Keratinocyte (primary cell): Measurements from ENCODE around the gene DCTPP1. TPM values are rescaled to one million over a fixed set of nuclear protein-coding genes. Genes with fewer than 3 reads are reported as not detected.
A peak's percentile ranks its signal among the peaks of the same experiment; 100 is the strongest.
"Not testable (repeated sequence)": the region's sequence is repeated elsewhere in the genome, so short reads cannot be mapped to it uniquely, and the experiment has no call there.

ENCODE experiments used
- DNase-seq: peaks from one replicate; pipeline ENCODE4 v3.0.0-alpha.2; 2011; ENCODE audit warnings: low read depth, missing footprints, low spot score
- FAIRE-seq: peaks from 2 replicates; lab custom pipeline; 2011; peaks lifted over from hg19 to GRCh38; lab: Jason Lieb, UNC
- H2AFZ ChIP-seq: 2 replicates; pipeline ENCODE4 v1.6.0; 2012; ENCODE audit warnings: low read length, control low read depth, inconsistent platforms; ENCODE audit not compliant: control insufficient read depth
- H3K27ac ChIP-seq: 2 replicates; pipeline ENCODE4 v1.5.1; 2011; ENCODE audit warnings: low read length; ENCODE audit not compliant: control insufficient read depth, insufficient read depth
- H3K27me3 ChIP-seq: 3 replicates; pipeline ENCODE4 v1.6.0; 2011; ENCODE audit warnings: low read length; ENCODE audit not compliant: control insufficient read depth, insufficient read depth; ENCODE audit errors: extremely low read depth
- H3K36me3 ChIP-seq, 2 experiments: 2 replicates in 1 of 2; 3 replicates in 1 of 2; pipeline ENCODE4 v1.5.1; 2011; ENCODE audit warnings: low read length in 2 of 2, mild to moderate bottlenecking in 1 of 2; ENCODE audit not compliant: control insufficient read depth in 2 of 2, insufficient read depth in 2 of 2; ENCODE audit errors: extremely low read depth in 1 of 2
- H3K4me1 ChIP-seq: 3 replicates; pipeline ENCODE4 v1.5.1; 2011; ENCODE audit warnings: low read length; ENCODE audit not compliant: control insufficient read depth, insufficient read depth; ENCODE audit errors: extremely low read depth
- H3K4me2 ChIP-seq: 3 replicates; pipeline ENCODE4 v1.6.0; 2011; ENCODE audit warnings: low read depth, low read length; ENCODE audit not compliant: control insufficient read depth, insufficient read depth; ENCODE audit errors: extremely low read depth
- H3K4me3 ChIP-seq, 3 experiments: fragments of 200-600 bp in 1 of 3; sonication (generic) in 1 of 3; 2 replicates in 2 of 3; 3 replicates in 1 of 3; pipeline ENCODE4 v1.5.1; 2011 to 2016; ENCODE audit warnings: low read length in 3 of 3, mild to moderate bottlenecking in 3 of 3, control low read depth in 2 of 3, inconsistent platforms in 1 of 3, low read depth in 1 of 3, mixed read lengths in 1 of 3, mixed run types in 1 of 3, moderate library complexity in 1 of 3; ENCODE audit not compliant: control insufficient read depth in 2 of 3, insufficient read depth in 2 of 3; ENCODE audit errors: extremely low read depth in 1 of 3
- H3K79me2 ChIP-seq: 2 replicates; pipeline ENCODE4 v1.6.0; 2012; ENCODE audit warnings: low read length; ENCODE audit not compliant: control insufficient read depth, insufficient read depth
- H3K9ac ChIP-seq: 3 replicates; pipeline ENCODE4 v1.6.0; 2011; ENCODE audit warnings: low read length; ENCODE audit not compliant: control insufficient read depth, insufficient read depth; ENCODE audit errors: extremely low read depth
- H3K9me1 ChIP-seq: 3 replicates; pipeline ENCODE4 v1.6.0; 2011; ENCODE audit warnings: low read length; ENCODE audit not compliant: control insufficient read depth, insufficient read depth; ENCODE audit errors: extremely low read depth
- H3K9me3 ChIP-seq: 2 replicates; pipeline ENCODE4 v1.5.1; 2012; ENCODE audit warnings: low read depth, low read length; ENCODE audit not compliant: control insufficient read depth
- H4K20me1 ChIP-seq: 3 replicates; pipeline ENCODE4 v1.6.0; 2011; ENCODE audit warnings: low read length; ENCODE audit not compliant: control insufficient read depth, insufficient read depth; ENCODE audit errors: extremely low read depth
- EZH2 ChIP-seq: IDR thresholded peaks from one replicate; pipeline ENCODE4 v1.6.1; 2012; ENCODE audit warnings: inconsistent platforms, mild to moderate bottlenecking, low read length, moderate library complexity
- dilution Hi-C: fragments of 300-500 bp; cut with MboI; formaldehyde crosslinking; loops from one replicate; pipeline ENCODE4 v1.7.0; 2020; ENCODE audit warnings: low sequenced_read_pairs; ENCODE audit not compliant: extremely low pct_ligation_motif_present
- polyA plus RNA-seq, 5 experiments: library from polyadenylated mRNA; depleted of rRNA in 3 of 5; stranded (reverse) in 3 of 5; stranded (forward) in 1 of 5; unstranded in 1 of 5; fragments of >200 nt; gene quantifications; 1 replicate in 1 of 5; 2 replicates in 3 of 5; 3 replicates in 1 of 5; pipeline versions ENCODE4 v1.2.1 to v1.2.3, GENCODE V29; 2011 to 2012; ENCODE audit warnings: missing spikeins in 2 of 5, low read depth in 1 of 5, low replicate concordance in 1 of 5
- TF ChIP-seq, protein P1 (sequence below), 3 experiments: IDR thresholded peaks in 1 of 3; conservative IDR thresholded peaks in 1 of 3; optimal IDR thresholded peaks in 1 of 3; 2 replicates in 2 of 3; 3 replicates in 1 of 3; pipeline versions ENCODE3 to v1.5.1; 2011; ENCODE audit warnings: low read length in 3 of 3, mild to moderate bottlenecking in 3 of 3, moderate library complexity in 2 of 3, control low read depth in 1 of 3, inconsistent platforms in 1 of 3; ENCODE audit not compliant: insufficient read depth in 2 of 3; ENCODE audit errors: extremely low read depth in 1 of 3

The DCTPP1 gene
- polyA plus RNA-seq, 1 donor (not counting 4 experiments of a cell fraction or from before 2014, with no cell fraction given), result 95.8 TPM

DNA sequence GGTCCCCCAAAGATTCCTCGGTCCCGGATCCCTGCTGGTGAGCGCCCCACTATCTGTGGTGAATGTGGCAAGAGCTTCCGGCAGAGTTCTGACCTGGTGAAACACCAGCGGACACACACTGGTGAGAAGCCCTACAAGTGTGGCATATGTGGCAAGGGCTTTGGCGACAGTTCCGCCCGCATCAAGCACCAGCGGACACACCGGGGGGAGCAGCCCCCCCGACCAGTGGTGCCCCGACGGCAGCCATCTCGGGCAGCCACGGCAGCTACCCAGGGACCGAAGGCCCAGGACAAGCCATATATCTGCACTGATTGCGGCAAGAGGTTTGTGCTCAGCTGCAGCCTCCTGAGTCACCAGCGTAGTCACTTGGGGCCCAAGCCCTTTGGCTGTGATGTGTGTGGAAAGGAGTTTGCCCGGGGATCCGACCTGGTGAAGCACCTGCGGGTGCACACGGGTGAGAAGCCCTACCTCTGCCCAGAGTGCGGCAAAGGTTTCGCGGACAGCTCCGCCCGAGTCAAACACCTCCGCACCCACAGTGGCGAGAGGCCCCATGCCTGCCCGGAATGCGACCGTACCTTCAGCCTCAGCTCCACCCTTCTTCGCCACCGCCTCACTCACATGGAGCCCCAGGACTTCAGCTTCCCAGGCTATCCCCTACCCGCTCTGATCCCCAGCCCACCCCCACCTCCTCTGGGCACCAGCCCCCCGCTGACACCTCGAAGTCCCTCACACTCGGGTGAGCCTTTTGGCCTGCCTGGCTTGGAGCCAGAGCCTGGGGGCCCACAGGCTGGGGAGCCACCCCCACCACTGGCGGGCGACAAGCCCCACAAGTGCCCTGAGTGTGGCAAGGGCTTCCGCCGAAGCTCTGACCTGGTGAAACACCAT is 31.8 kb downstream of the DCTPP1 start:
- no peak overlapping the region for H3K4me3 ChIP-seq
- H3K36me3 ChIP-seq, result peaks cover 0 to 3% of the 10 kb centered on the region in 2 experiments
- H2AFZ ChIP-seq, result no peak overlapping the region
- no peak overlapping the region for H3K4me2 ChIP-seq
- no peaks in the 10 kb centered on the region for H3K9me1 ChIP-seq
- FAIRE-seq (no peak), DNase-seq (no peak)
- no peaks in the 10 kb centered on the region for H4K20me1 ChIP-seq
- TF ChIP-seq EZH2, result no peak
- TF ChIP-seq, protein P1, sequence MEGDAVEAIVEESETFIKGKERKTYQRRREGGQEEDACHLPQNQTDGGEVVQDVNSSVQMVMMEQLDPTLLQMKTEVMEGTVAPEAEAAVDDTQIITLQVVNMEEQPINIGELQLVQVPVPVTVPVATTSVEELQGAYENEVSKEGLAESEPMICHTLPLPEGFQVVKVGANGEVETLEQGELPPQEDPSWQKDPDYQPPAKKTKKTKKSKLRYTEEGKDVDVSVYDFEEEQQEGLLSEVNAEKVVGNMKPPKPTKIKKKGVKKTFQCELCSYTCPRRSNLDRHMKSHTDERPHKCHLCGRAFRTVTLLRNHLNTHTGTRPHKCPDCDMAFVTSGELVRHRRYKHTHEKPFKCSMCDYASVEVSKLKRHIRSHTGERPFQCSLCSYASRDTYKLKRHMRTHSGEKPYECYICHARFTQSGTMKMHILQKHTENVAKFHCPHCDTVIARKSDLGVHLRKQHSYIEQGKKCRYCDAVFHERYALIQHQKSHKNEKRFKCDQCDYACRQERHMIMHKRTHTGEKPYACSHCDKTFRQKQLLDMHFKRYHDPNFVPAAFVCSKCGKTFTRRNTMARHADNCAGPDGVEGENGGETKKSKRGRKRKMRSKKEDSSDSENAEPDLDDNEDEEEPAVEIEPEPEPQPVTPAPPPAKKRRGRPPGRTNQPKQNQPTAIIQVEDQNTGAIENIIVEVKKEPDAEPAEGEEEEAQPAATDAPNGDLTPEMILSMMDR (optimal IDR thresholded peaks at IDR 0.05 in 1 of 3, IDR thresholded peaks at IDR 0.05 in 1 of 3, conservative IDR thresholded peaks at IDR 0.05 in 1 of 3; ENCODE audit: extremely low read depth in 1 of 3, insufficient read depth in 2 of 3, low read length in 3 of 3), result no peak
- peaks cover 4% of the 10 kb centered on the region for H3K79me2 ChIP-seq
- no peak overlapping the region for H3K27ac ChIP-seq
- no peaks in the 10 kb centered on the region for H3K9me3 ChIP-seq
- peaks cover 12% of the 10 kb centered on the region for H3K4me1 ChIP-seq
- H3K9ac ChIP-seq, result no peak overlapping the region
- dilution Hi-C loops, result no loop called here
- no peaks in the 10 kb centered on the region for H3K27me3 ChIP-seq

DNA sequence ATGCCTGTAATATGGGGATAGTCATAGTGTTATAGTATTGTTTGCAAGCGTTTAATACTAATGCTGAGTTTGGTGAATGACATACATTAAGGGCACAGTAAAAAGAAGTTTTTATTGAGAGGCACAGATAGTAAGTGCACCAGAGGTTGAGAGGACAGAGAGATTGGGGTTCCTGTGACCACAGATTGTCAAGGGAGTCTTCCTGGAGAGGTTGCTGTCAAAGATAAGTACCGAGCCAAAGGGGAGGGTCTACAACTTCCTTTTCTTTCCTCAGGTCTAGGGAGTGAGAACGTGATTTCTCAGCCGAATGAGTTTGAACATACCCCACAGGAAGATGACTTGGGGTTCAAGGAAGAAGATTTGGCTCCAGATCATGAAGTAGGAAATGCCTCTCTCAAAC is 32.8 kb downstream of the DCTPP1 start:
- Histone ChIP-seq H3K4me2 (no peak overlapping the region), H3K4me1 (peaks cover 12% of the 10 kb centered on the region), H2AFZ (no peak overlapping the region), H3K9ac (no peak overlapping the region), H3K27me3 (no peaks in the 10 kb centered on the region), H4K20me1 (no peaks in the 10 kb centered on the region), H3K4me3 (no peak overlapping the region), H3K9me3 (no peaks in the 10 kb centered on the region), H3K9me1 (no peaks in the 10 kb centered on the region), H3K36me3 (peaks cover 0 to 3% of the 10 kb centered on the region in 2 experiments), H3K27ac (no peak overlapping the region), H3K79me2 (peaks cover 4% of the 10 kb centered on the region)
- dilution Hi-C loops, result no loop called here
- no peak for FAIRE-seq
- TF ChIP-seq, protein P1 (optimal IDR thresholded peaks at IDR 0.05 in 1 of 3, IDR thresholded peaks at IDR 0.05 in 1 of 3, conservative IDR thresholded peaks at IDR 0.05 in 1 of 3; ENCODE audit: extremely low read depth in 1 of 3, insufficient read depth in 2 of 3, low read length in 3 of 3), result no peak
- TF ChIP-seq EZH2, result no peak
- DNase-seq, result no peak

DNA sequence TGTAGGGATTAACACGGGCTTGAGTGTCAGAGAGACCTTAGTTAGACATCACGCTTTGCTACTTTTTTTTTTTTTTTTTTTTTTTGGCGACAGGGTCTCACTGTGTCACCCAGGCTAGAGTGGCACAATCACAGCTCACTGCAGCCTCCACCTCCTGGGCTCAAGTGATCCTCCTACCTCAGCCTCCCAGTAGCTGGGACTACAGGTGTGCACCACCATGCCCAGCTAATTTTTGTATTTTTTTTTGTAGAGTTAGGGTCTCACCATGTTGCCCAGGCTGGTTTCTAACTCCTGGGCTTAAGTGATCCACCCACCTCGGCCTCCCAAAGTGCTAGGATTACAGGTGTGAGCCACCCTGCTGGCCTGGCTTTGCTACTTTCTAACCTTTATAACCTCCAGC is 33.2 kb downstream of the DCTPP1 start:
- H3K9me1 ChIP-seq, H3K27me3 ChIP-seq, H3K79me2 ChIP-seq, H3K9me3 ChIP-seq, FAIRE-seq, H4K20me1 ChIP-seq, H3K4me3 ChIP-seq, H3K27ac ChIP-seq, H3K9ac ChIP-seq, H2AFZ ChIP-seq, dilution Hi-C loops, DNase-seq, H3K36me3 ChIP-seq: not testable (repeated sequence)
- Histone ChIP-seq H3K4me2 (peak overlapping the region; percentile 84), H3K4me1 (peaks cover 12% of the 10 kb centered on the region)
